Fibroblast of lung (primary cell): Measurements from ENCODE around the gene MACROD2. TPM values are rescaled to one million over a fixed set of nuclear protein-coding genes. Genes with fewer than 3 reads are reported as not detected.

ENCODE experiments used
- DNase-seq, 2 donors: peaks; one replicate each; pipeline versions ENCODE4 v3.0.0 to v3.0.0-alpha.2; 2010; ENCODE audit warnings: low read depth in 2 of 2
- H2AFZ ChIP-seq: 2 replicates; pipeline ENCODE4 v1.5.1; 2012; ENCODE audit warnings: low read length, control low read depth, inconsistent platforms
- H3K27ac ChIP-seq: 2 replicates; pipeline ENCODE4 v1.5.1; 2011; ENCODE audit warnings: low read length, control low read depth; ENCODE audit not compliant: insufficient read depth
- H3K27me3 ChIP-seq: 2 replicates; pipeline ENCODE4 v1.5.1; 2011; ENCODE audit warnings: mild to moderate bottlenecking, low read length; ENCODE audit not compliant: control insufficient read depth, insufficient read depth
- H3K36me3 ChIP-seq: 2 replicates; pipeline ENCODE4 v1.5.1; 2011; ENCODE audit warnings: low read length; ENCODE audit not compliant: control insufficient read depth, insufficient read depth
- H3K4me1 ChIP-seq: 2 replicates; pipeline ENCODE4 v1.5.1; 2011; ENCODE audit warnings: low read length; ENCODE audit not compliant: control insufficient read depth, insufficient read depth; ENCODE audit errors: extremely low read depth
- H3K4me2 ChIP-seq: 2 replicates; pipeline ENCODE4 v1.5.1; 2011; ENCODE audit warnings: low read length, control low read depth; ENCODE audit not compliant: insufficient read depth; ENCODE audit errors: extremely low read depth
- H3K4me3 ChIP-seq, 4 experiments: fragments of 200-600 bp in 1 of 4; sonication (generic) in 1 of 4; replicated peaks in 1 of 4; 2 replicates each; pipeline ENCODE4 v1.5.1; 2011 to 2016; ENCODE audit warnings: low read length in 4 of 4, low read depth in 3 of 4, mild to moderate bottlenecking in 3 of 4, control low read depth in 2 of 4, inconsistent platforms in 1 of 4, mixed read lengths in 1 of 4; ENCODE audit not compliant: insufficient read depth in 1 of 4; ENCODE audit errors: control extremely low read depth in 1 of 4
- H3K79me2 ChIP-seq: 2 replicates; pipeline ENCODE4 v1.5.1; 2012; ENCODE audit warnings: mild to moderate bottlenecking, low read length, inconsistent platforms; ENCODE audit not compliant: control insufficient read depth, insufficient read depth
- H3K9ac ChIP-seq: 2 replicates; pipeline ENCODE4 v1.5.1; 2011; ENCODE audit warnings: mild to moderate bottlenecking, low read length, control low read depth; ENCODE audit not compliant: insufficient read depth
- H3K9me3 ChIP-seq: 2 replicates; pipeline ENCODE4 v1.5.1; 2012; ENCODE audit warnings: low read depth, low read length; ENCODE audit not compliant: control insufficient read depth, insufficient read depth
- H4K20me1 ChIP-seq: 2 replicates; pipeline ENCODE4 v1.5.1; 2011; ENCODE audit warnings: low read length; ENCODE audit not compliant: control insufficient read depth, insufficient read depth; ENCODE audit errors: extremely low read depth
- EZH2 ChIP-seq: IDR thresholded peaks from 2 replicates; pipeline ENCODE4 v1.5.1; 2012; ENCODE audit warnings: low read length, control low read depth, mild to moderate bottlenecking; ENCODE audit errors: missing control alignments
- polyA plus RNA-seq, 2 donors: library from polyadenylated mRNA; depleted of rRNA in 1 of 2; stranded (reverse) in 1 of 2; unstranded in 1 of 2; fragments of >200 nt; gene quantifications; 2 replicates each; pipeline ENCODE4 v1.2.1, GENCODE V29; 2011 to 2012; ENCODE audit warnings: missing spikeins in 1 of 2
- total RNA-seq: library from RNA; depleted of rRNA; stranded (reverse); fragments of >200 nt; gene quantifications from 2 replicates; pipeline ENCODE4 v1.2.1, GENCODE V29; 2014
- TF ChIP-seq, protein P1 (sequence below), 2 donors: IDR thresholded peaks in 1 of 2; conservative IDR thresholded peaks in 1 of 2; 1 replicate in 1 of 2; 2 replicates in 1 of 2; pipeline ENCODE4 v1.5.1; 2011 to 2012; ENCODE audit warnings: low read length in 2 of 2, control low read depth in 1 of 2, inconsistent platforms in 1 of 2, low read depth in 1 of 2, mild to moderate bottlenecking in 1 of 2

The MACROD2 gene
- total and polyA plus RNA-seq, 2 donors (not counting 1 experiment from before 2014, with no cell fraction given) = 0.54 to 1.7 TPM

DNA sequence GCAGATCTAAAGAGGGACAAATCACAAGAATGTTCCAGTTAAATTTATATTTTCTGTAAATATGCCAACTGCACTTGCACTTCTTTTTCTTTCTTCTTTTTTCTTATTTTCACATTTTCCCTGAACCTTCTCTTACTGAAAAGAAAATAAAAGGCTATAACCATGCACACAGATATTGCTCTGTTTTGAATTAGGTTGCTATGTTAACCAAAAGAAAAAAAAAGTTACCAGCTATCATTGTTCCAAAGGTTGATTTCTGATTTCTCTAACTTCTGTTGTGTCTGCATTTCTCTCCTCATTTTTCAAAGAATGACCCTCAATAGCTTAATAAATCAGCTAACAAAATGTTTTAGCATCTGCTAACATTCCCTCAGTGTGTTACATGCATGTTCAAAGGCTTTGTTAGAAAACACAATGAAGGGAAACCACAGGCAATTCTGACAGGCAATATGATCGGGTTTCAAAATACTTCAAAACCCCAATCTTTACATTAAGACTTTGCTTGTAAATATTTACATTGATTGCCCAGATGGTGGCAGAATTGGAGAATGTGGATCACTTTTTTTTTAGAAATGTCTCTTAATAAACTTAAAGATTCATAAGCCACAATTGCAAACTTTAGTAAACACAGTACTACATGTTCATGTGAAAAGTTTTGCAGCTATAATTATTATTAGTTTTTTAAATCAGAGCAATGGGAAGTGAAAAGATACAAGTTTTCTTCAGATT lies 1270.4 kb downstream of the MACROD2 start:
- H3K4me2 ChIP-seq = no peak overlapping the region
- H3K4me1 ChIP-seq = no peaks in the 10 kb centered on the region
- no peak overlapping the region for H3K4me3 ChIP-seq
- no peak for DNase-seq
- no peak overlapping the region for H3K9ac ChIP-seq
- H3K27me3 ChIP-seq = no peaks in the 10 kb centered on the region
- no peak overlapping the region for H2AFZ ChIP-seq
- H3K9me3 ChIP-seq = no peaks in the 10 kb centered on the region
- no peaks in the 10 kb centered on the region for H4K20me1 ChIP-seq
- no peak for TF ChIP-seq EZH2
- TF ChIP-seq, protein P1, sequence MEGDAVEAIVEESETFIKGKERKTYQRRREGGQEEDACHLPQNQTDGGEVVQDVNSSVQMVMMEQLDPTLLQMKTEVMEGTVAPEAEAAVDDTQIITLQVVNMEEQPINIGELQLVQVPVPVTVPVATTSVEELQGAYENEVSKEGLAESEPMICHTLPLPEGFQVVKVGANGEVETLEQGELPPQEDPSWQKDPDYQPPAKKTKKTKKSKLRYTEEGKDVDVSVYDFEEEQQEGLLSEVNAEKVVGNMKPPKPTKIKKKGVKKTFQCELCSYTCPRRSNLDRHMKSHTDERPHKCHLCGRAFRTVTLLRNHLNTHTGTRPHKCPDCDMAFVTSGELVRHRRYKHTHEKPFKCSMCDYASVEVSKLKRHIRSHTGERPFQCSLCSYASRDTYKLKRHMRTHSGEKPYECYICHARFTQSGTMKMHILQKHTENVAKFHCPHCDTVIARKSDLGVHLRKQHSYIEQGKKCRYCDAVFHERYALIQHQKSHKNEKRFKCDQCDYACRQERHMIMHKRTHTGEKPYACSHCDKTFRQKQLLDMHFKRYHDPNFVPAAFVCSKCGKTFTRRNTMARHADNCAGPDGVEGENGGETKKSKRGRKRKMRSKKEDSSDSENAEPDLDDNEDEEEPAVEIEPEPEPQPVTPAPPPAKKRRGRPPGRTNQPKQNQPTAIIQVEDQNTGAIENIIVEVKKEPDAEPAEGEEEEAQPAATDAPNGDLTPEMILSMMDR (conservative IDR thresholded peaks at IDR 0.05 in 1 of 2, IDR thresholded peaks at IDR 0.05 in 1 of 2; ENCODE audit: low read depth in 1 of 2, low read length in 2 of 2) = no peak
- no peaks in the 10 kb centered on the region for H3K79me2 ChIP-seq
- H3K36me3 ChIP-seq = no peaks in the 10 kb centered on the region
- H3K27ac ChIP-seq = no peak overlapping the region

DNA sequence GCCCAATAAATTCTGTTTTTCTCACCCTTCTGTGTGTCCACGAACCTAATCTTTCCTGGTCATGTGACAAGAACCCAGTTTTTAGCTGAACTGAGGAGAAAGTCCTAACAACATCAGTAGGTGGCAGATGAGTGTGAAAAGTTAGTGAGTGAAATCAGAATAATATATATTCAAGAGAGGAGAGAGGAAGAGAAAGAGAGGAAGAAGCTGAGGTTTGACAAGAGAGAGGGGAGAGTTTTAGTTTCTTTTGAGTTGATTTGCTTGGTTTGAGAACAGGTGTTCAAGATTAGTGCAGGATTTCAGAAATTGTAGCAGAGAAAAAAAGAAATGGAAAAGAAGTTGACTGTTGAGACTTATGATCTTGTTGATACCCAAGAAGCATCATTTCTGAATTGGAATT lies 1272.6 kb downstream of the MACROD2 start:
- TF ChIP-seq, protein P1 (conservative IDR thresholded peaks at IDR 0.05 in 1 of 2, IDR thresholded peaks at IDR 0.05 in 1 of 2; ENCODE audit: low read depth in 1 of 2, low read length in 2 of 2) = no peak
- TF ChIP-seq EZH2 = no peak
- Histone ChIP-seq H3K4me3 (no peak overlapping the region), H3K4me2 (no peak overlapping the region), H4K20me1 (no peaks in the 10 kb centered on the region), H3K4me1 (no peaks in the 10 kb centered on the region), H2AFZ (no peak overlapping the region), H3K79me2 (no peaks in the 10 kb centered on the region), H3K27ac (no peak overlapping the region), H3K9me3 (no peaks in the 10 kb centered on the region), H3K27me3 (no peaks in the 10 kb centered on the region), H3K9ac (no peak overlapping the region), H3K36me3 (no peaks in the 10 kb centered on the region)
- no peak for DNase-seq

DNA sequence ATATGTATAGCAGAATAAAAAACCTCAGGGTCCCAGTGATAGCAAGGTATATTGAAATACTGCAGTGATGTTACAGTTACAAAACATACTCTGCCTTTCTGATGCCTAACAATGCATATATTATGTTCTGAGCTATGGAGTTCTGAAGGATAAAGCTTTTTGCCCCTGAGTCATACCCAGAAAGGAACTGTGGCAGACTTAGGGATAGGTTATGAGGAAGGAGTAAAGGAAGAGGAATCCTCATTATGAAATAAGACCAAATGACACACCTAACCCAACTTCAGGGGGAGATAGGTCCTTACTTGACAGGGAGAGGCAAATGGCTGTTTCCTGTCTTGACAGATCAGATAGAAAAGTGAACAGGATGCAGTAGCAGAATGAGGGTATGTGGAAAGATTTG lies 1282.7 kb downstream of the MACROD2 start:
- Histone ChIP-seq H2AFZ (no peak overlapping the region), H3K4me3 (no peak overlapping the region), H3K4me2 (no peak overlapping the region), H3K27me3 (no peaks in the 10 kb centered on the region), H4K20me1 (no peaks in the 10 kb centered on the region), H3K9me3 (no peaks in the 10 kb centered on the region), H3K79me2 (no peaks in the 10 kb centered on the region), H3K27ac (no peak overlapping the region), H3K36me3 (no peaks in the 10 kb centered on the region), H3K4me1 (no peaks in the 10 kb centered on the region), H3K9ac (no peak overlapping the region)
- DNase-seq = no peak
- TF ChIP-seq, protein P1 (conservative IDR thresholded peaks at IDR 0.05 in 1 of 2, IDR thresholded peaks at IDR 0.05 in 1 of 2; ENCODE audit: low read depth in 1 of 2, low read length in 2 of 2) = no peak
- no peak for TF ChIP-seq EZH2
